ENCODE results near the gene ZNF318.

DNA sequence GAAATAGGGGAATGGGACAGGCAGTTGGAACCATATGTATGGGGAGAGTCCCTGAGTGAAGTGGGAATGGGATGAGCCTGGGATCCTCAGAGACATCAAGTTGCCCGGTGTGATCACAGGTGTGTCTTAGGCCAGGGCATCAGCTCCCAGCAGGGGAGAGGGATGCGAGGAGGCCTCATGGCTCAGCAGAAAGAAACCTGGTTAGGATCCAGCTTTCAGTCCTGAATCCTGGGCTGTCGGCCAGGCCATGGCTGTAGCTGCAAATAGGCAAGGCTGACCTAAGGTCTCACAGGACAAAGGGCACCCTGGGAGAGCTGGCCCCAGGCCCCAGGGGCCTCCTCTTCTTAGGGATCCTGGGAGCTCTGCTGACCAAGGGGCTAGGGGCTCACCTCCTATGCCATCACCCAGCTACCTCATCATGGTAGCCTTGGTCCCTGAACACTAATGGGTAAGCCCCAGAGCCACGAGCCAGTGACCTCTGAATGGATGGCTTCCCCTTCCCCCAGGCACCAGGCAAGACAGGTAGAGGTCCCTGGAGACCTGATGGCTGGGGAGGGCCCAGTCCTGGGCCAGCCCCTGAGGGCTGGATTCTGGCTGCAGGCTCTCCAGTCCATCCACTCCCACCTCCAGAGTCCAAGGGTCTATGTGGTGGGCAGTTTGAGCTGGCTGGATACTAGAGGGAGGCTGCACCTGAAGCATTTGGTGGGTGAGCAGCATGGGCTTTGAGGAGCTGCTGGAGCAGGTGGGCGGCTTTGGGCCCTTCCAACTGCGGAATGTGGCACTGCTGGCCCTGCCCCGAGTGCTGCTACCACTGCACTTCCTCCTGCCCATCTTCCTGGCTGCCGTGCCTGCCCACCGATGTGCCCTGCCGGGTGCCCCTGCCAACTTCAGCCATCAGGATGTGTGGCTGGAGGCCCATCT, 71.5 kb downstream of the ZNF318 start, which contains the start of gene SLC22A7:
- TF ChIP-seq POLR2A (IDR thresholded peaks at IDR 0.05; ENCODE audit: low read depth), result no peak
- TF ChIP-seq, protein P1, sequence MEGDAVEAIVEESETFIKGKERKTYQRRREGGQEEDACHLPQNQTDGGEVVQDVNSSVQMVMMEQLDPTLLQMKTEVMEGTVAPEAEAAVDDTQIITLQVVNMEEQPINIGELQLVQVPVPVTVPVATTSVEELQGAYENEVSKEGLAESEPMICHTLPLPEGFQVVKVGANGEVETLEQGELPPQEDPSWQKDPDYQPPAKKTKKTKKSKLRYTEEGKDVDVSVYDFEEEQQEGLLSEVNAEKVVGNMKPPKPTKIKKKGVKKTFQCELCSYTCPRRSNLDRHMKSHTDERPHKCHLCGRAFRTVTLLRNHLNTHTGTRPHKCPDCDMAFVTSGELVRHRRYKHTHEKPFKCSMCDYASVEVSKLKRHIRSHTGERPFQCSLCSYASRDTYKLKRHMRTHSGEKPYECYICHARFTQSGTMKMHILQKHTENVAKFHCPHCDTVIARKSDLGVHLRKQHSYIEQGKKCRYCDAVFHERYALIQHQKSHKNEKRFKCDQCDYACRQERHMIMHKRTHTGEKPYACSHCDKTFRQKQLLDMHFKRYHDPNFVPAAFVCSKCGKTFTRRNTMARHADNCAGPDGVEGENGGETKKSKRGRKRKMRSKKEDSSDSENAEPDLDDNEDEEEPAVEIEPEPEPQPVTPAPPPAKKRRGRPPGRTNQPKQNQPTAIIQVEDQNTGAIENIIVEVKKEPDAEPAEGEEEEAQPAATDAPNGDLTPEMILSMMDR (IDR thresholded peaks at IDR 0.05), result no peak

Measured in esophagus muscularis mucosa (tissue), 3 donors.